NCI-H446 (cell line): ENCODE data around the gene SLC35D2.
"Not testable (repeated sequence)": the region's sequence is repeated elsewhere in the genome, so short reads cannot be mapped to it uniquely, and the experiment has no call there.

Experiments used
- DNase-seq, 2 experiments: peaks; one replicate each; lab custom pipeline; 2025; lab: John Stamatoyannopoulos, UW

Gene SLC35D2

DNA sequence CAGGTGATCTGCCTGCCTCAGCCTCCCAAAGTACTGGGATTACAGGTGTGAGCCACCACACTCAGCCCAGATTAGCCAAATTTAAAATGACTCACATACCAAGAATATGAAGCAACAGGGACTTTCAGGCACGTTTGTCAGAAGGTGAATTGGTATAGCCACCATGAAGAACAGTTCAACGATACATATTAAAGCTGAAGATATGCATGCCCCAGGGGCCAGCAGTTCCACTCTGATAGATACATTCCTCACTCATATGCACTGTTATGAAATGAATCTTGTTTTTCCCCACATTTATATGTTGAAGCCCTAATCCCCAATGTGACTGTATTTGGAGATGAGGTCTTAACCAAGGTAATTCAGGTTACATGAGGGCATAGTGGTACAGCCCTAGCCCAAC lies 22.5 kb downstream of the SLC35D2 start:
- DNase-seq: no peak

DNA sequence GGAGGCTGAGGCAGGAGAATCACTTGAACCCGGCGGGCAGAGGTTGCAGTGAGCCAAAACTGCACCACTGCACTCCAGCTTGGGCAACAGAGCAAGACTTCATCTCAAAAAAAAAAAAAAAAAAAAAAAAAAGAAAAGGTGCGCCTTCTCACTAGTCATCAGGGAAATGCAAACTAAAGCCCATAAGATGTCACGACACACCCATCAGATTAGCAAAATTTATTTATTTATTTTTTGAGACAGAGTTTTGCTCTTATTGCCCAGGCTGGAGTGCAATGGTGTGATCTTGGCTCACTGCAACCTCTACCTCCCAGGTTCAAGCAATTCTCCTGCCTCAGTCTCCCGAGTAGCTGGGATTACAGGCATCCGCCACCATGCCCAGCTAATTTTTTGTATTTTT lies 23.0 kb downstream of the SLC35D2 start:
- not testable (repeated sequence) for DNase-seq

DNA sequence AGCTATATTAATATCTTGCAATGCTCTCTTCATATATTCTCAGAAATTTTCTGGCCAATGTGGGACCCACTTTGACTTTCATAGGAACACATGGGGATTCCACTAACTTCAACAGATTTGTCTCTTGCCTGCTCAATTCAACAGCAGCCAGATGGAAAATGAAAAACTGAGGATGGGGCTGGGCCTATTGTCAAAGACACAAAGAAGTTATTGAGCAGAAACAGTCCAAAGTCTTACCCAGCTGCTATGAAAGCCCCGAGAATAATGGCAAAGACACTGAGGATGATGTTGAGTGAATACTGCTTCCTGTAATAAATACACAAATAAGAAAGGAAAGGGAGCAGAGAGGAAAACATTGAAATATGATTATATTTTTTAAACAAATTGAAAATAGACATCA lies 32.6 kb downstream of the SLC35D2 start:
- DNase-seq: no peak

DNA sequence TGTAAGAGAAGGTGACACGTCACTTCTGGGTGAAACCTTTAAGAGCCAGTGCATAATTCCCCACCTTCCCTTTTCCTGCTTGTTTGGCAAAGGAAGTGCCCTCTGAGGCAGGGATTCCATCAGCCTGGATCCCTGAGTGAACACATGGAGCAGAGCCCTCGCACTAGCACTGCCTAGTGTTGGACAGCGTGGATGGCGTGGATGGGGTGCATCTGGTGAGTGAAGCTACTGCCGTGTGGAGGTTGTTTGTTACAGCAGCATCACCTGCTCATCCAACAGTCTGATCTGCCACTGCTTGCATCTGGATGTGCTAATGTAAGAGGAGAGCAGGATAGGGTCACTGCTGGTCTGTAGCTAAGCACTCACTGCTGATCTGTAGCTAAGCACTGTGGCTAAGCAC lies 35.2 kb downstream of the SLC35D2 start:
- DNase-seq: no peak

DNA sequence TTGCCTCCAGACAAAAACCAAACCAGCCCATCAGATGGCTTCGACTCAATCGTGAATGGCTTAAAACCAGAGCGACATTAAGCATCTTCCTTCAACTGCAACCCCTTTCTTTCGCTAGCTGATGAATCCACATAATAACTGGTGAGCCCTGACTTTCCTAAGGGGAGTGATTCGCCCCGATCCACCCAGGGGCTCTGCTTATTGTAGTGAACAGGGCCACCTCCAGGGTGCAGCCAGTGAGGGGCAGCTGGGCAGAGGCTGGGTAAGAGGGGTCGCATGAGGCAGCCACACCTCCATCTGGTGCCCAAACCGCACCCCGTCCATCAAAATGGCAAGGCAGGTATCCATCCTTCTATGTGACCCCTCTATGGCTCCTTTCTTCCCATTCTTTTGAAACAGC lies 38.0 kb downstream of the SLC35D2 start:
- DNase-seq: no peak

DNA sequence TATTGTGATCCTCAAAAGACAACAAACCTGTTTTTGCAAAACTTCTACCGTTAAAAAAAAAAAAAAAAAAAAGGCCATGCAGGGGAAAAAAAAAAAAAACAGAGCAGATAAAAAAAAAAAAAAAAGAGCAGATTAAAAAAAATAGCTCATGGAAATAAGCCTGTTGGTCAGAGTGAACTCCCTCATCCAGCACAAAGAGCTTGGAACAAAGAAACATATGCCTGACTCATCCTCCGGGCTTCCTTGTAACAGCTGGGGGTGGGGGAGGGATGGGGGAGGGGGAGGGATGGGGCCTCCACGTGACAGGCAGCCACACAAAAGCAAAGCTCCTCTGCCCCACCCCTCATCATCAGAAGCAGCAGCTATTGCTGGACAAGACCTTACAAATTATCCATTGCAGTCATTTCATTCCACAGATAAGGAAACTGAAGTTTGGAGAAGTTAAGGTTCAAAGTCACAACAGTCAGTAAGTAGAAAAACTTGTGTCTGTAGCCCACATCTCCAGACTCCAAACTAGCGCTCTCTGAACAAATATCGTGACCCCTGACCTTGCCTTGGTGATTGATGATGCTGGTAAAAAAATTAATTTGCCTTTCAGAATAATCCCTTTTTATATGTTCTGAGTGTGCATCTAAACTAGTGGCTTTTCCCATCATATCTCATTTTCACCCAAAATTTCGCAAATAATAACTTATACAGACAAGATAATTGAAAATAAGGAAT lies 38.9 kb downstream of the SLC35D2 start:
- peak in 1 of 2 experiments; percentile 46 for DNase-seq

DNA sequence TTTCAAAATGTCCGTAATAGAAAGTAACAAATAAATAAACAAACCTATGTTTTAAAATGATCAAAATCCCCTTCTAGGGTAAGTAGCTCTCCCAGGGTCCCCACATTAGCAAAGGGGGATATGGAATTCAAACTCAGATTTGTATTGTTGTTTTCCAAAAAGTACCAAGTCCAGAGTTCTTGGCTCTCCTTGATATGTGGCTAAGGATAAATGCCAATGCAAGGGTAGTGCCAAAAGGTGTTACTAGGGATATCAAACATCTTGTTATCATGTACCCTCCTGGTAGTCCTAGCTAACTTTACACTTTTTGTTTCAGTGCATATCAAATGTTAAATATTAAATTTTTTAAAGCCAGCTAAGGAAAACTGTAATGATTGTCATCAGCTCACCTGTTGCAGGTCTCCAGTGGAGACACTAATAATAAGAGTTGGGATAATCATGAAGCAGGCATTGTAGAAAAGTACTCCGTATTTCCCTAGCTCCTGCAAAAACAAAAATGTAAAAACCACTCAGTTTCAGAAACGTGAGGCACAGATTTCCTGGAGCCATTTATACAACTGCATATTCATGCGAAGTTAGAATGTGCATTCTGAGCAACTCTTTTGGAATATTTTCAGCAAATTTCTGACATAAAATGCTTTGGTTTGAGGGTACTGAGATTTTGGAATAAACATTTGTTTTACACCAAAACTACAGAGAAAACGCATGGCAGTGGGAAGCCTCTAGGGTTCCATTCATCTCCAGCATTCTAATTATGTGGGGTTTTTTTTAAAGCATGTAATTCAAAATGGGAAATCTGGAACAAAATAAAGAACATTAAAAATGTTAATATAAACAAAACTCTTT lies 39.8 kb downstream of the SLC35D2 start:
- DNase-seq: no peak

DNA sequence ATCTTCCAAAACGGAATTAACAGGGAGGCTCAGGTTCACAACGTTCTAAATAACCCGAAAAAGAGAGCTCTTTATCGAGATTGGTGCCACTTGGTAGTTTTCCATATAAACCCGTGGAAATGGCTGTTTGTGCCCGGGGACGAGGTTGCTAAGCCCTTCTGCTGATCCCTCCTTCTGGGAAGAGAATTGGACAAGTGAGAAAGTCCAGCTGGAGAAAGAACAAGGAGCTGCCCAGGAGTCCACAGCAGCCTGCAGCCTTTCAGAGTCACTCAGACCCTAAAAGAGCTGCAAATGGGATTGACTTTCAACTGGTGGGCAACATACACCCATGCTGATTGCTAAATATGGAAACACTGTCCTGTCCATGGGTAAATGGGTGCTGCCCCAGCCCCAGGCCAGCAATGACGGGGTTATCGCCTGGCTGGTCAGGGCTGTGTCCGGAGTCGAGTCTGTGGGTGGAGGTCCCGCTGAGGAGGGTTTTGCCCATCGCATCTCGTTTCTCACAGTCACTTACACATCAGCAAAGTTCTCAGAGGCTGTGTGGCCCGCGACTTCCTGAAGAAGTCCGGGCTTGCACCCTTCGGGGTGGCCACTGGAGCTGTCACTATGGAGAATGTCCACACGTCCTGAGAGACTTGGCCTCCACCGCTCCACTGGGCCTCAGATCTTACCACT lies 40.8 kb downstream of the SLC35D2 start:
- no peak for DNase-seq

DNA sequence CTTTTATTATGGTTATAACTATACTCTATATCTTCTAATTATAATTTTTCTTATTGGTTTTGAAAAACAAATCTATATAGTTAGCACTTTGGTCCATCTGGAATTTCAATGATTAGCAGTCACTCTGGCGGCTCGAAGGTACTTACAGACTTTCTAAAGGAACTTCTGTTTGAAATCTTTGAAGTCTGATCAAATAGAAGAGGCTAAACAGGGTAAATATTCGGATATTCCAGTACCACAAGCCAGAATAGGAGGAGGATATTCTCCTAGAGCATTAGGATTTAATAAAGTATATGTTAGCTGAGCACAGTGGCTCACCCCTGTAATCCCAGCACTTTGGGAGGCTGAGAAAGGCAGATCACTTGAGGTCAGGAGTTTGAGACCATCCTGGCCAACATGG lies 42.8 kb downstream of the SLC35D2 start:
- no peak for DNase-seq

DNA sequence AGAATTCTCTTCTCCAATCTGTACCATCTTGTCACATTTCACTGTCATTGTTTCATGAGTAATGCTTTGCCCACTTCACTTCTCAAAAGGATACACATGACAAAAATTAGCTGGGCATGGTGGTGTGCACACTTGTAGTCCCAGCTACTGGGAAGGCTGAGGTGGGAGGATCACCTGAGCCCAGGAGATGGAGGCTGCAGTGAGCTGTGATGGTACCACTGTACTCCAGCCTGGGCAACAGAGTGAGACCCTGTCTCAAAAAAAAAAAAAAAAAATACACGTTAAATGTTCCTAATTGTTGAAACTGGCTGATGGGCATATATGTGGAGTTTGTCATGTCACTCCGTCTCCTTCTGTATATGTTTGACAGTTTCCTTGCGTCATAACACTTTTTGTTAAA lies 45.2 kb downstream of the SLC35D2 start:
- DNase-seq: no peak

DNA sequence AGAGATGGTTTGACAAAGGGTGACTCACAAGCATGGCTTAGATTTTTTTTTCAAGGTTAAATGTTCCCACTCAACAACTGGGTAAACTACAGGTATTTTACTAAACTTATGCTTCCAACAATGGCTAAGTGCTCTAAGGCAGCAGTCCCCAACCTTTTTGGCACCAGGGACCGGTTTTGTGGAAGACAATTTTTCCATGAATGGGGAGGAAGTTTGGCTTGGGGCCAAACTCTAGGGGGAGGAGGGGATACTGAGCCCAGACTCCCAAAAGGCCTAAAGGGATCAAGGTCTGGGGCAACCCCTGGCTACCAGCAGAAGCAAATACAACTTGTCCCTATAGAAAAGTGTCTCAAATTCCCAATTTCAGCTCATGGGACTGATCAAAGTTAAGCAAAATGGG lies 49.6 kb downstream of the SLC35D2 start:
- no peak for DNase-seq

DNA sequence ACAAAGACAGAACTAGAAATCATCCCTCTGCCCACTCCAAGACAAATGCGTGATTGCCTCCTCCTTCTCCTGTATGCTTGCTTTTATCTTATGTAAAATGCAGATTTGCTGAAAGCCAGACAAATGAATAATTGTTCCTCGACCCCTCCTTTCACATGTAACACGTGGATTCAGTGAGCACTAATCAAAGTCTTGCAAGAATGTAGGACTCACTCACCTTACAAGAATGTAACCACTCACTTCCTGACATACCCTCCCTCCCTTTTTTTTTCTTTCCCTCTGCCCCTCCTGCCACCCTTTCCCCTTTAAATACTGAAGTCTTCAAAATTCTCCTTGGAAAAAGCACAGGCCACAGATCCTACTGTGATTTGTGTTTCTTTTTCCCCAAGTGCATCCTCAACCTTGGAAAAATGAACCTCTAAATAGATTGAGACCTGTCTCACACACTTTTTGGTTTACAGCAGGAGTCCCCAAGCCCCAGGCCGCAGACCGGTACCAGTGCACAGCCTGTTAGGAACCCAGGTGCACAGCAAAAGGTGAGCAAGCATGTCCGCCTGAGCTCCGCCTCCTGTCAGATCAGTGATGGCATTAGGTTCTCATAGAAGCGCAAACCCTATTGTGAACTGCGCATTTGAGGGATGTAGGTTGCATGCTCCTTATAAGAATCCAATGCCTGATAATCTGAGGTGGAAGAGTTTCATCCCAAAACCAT lies 52.1 kb downstream of the SLC35D2 start:
- no peak for DNase-seq

DNA sequence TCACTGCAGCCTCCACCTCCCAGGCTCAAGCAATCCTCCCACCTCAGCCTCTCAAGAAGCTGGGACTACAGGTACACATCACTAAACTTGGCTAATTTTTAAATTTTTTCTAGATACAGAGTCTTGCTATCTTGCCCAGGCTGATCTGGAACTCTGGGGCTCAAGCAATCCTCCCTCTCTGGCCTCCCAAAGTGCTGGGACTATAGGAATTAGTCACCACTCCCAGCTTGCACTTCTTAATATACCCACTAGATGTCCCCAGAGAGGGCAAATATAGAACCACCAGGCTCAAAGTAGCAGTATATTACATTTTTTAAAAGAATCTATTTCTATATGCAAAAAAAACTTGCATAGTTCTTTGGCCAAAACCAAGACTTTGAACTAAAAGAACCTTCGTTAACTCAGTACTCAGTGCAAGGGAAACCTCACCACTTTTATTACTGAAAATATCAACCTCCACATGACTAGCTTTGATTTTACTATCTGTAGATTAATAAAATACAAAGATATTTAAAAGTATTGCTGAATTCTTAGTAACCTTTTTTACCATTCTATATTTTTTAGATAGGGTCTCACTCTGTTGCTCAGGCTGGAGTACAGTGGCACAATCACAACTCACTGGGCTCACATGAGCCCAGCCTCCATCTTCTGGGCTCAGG lies 55.7 kb downstream of the SLC35D2 start:
- peak; percentile 18 to 64 for DNase-seq

DNA sequence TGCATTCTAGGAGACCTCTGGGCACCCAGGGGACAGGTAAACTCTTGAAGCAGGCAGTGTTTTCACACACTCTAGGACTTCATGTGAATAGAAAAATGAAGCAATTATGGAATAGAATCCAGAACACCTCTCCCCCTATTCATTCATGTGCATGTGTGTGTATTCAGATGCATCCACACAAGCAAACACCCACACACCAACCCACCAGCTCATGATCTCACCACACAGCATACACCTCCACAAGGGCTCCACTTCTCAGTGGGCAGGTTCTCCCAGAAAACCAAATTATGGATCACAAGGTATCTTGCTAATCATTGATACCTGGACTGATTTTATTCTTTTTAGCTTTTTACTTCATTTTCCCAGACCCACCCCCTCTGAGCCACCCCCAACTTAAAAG lies 60.3 kb downstream of the SLC35D2 start:
- no peak for DNase-seq

DNA sequence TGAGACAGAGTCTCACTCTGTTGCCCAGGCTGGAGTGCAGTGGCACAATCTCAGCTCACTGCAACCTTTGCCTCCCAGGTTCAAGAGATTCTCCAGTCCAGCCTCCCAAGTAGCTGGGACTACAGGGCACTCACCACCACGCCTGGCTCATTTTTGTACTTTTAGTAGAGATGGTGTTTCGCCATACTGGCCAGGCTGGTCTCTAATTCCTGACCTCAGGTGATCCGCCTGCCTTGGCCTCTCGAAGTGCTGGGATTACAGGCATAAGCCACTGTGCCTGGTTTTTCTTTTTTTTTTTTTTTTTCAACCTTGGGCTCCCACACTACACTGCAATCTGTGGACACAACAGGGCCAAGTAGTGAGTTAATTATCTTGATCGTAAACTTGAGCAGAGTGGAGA lies 60.8 kb downstream of the SLC35D2 start:
- not testable (repeated sequence) for DNase-seq

DNA sequence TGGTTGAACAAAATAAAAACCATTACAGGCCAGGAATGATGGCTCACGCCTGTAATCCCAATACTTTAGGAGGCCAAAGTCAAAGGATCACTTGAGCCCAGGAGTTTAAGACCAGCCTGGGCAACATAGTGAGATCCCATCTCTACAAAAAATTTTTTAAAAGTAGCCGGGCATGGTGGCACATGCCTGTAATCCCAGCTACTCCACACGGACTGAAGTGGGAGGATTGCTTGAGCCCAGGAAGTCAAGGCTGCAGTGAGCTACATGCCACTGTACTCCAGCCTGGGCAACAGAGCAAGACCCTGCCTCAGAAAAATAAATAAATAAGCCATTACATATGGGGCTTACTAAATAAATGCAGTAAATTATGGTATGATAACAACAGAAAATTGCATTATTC lies 61.3 kb downstream of the SLC35D2 start:
- DNase-seq: not testable (repeated sequence)

DNA sequence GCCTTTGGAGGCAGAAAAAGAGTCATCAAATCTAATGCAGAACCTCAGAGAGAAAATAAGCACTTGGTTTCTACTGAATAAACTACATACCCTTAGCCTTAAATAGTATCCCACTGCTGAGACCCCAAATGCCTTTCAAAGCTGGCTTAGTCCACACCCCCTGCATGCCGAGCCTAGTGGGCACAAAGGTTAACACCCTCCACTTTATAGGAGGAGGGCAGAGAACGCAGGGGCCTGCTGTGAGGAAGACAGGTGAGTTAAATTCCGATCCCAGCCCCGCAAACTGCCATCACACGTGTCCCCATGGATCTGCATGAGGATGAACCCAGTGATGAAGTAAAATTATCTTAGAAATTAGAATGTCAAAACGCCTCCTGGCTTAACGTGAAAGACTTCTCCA lies 62.0 kb downstream of the SLC35D2 start:
- DNase-seq: no peak

DNA sequence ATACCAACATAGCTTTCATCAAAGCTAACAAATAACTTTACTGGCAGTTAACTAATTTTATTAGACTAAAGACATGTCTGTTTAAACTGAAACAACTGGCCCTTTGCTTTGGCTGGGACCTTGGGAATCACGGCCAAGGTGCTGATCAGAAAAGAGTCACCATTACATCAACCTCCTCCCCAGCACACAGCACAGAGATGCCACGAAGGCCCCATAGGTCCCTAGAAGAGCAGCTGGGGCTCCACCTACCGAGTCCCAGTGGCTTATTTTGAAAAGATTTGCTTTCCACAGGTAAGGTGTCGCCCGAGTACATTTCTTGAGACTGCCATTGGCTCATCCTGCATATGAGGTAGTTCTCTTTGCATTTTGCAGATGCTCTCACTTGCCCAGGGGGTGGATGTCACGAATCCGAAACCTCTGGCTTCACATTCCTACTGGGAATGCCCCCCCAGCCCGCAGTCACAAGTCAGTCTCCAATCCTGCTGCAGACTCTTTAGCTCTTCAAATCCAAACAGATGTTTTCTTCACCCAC lies 62.7 kb downstream of the SLC35D2 start:
- DNase-seq: no peak

DNA sequence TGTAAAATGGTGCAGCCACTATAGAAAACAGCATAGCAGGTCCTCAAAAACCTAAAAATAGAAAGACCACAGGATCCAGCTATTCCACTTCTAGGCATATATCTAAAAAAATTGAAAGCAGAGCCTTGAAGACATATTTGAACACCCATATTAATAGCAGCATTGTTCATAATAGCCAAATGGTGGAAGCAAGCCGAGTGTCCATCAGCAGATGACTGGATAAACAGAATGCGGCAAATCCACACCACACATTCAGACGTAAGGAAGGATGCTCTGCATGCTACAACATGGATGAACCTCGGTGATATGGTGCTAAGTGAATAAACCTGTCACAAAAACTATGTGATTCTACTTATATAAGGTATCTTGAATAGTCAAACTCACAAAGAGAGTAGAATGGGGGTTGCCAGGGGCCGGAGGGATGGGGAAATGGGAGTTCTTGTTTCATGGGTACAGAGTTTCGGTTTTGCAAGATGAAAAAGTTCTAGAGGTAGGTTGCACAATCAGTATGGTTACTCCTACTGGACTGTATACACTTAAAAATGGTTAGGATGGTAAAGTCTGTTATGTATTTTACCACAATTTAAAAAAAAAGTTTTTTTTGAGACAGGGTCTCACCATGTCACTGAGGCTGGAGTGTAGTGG lies 64.5 kb downstream of the SLC35D2 start:
- DNase-seq: no peak

DNA sequence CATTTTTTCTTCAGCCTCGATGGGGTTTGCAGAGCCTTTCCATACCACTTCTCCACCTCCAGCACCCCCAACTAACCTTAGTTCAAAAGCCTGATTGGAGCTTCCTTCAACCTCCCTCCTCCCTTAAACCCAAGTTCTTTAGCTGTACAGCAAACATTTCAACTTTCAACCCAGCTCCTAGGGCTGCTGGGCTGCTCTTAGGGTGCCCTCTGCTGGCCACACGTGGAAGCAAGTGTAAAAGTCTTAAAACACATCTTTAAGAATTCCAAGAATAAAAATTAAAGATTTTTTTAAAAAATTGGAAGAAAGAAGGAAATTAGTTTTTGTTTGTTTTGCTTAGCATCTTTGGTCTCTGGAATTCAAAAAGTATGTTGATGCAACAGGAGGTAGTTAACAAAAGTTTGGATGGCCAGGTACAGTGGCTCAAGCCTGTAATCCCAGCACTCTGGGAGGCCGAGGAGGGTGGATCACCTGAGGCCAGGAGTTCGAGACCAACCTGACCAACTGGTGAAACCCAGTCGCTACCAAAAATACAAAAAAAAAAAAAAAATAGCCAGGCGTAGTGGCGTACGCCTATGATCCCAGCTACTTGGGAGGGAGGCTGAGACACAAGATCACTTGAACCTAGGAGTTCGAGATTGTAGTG lies 66.1 kb downstream of the SLC35D2 start:
- DNase-seq: peak; percentile 2 to 36
